ENCODE results near the gene ZNF688.
"Not testable (repeated sequence)": the region's sequence is repeated elsewhere in the genome, so short reads cannot be mapped to it uniquely, and the experiment has no call there.

The ZNF688 gene

DNA sequence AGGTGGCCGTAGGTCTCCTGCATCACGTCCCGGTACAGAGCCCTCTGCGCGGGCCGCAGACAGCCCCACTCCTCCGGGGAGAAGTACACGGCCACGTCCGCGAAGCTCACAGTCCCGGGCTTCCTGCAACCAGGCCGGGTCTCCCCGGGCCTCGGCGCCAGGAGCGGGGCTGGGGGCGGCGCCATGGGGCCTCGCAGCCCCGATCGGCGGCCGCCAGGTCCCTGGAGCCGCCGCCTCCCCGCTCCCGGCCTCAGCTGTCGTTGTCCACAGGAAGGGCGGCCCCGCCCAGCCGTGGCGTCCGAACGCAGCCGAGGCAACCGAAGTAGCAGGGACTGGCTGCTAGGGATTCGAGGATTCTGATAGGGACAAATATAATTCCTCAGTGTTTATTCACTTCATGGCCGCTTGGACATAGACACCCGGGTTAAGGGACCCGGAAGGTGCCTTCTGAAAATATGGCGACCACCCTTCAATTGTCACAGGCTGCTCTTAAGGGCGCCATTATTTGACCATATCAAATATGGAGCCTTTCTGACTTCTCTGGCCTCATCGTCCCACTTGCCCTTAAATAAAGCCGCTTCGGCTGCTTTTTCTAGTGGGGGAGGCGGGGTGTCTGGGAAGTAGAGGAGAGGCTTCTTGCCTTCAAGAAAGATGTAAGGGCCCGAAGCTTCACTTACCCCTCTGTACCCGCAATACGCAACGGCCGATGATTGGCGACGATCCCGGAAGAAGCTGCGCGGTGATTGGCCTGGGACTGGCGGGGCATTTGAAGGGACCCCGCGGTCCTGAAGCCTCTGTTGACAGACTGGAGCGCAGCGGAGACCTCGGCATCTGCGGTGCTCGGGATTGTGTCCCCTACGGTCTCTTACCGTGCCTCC, at the start of gene ZNF688:
Gene ZNF688, minus strand, starts transcription at position 270 of the 878 bp plus-strand sequence. Its CDS starts 85 bp downstream, at position 185.
- DNase-seq: peak; percentile 98

DNA sequence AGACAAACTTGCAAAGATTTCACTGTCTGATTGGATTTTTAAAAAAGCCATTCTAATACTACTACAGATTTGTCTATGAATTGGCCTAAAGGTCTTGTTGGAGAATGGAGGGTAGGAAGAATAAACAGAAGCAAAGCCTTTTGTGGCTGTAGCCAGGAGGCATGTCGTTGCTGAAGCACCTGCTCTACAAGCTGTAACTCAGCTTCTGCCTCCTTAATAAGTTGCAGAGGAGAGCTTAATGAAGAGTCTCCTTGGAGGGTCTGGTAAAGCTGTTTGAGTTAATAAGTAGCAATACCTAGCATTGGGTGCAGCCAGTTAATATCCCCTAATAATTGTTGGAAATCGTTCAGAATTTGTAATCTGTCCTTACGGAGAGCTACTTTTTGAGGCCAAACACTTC, 48.7 kb upstream of the ZNF688 start:
- DNase-seq: no peak

DNA sequence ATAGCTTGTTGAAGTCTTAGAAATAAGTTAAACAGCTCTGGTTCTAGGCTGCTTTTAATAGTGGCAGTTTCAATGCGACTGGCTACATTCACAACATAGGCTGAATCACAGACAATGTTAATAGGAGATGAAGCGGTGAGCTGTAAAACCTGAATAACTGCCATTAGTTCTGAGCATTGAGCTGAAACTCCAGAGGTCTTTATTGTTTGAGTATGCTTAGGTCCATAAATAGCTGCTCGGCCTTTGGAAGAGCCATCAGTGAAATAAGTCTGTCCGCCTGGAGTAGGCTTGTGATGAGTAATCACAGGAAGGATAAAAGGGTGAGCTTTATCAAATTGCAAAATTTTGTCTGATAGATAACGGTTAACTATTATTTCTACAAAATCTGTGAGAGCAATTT, 48.1 kb upstream of the ZNF688 start:
- no peak for DNase-seq

DNA sequence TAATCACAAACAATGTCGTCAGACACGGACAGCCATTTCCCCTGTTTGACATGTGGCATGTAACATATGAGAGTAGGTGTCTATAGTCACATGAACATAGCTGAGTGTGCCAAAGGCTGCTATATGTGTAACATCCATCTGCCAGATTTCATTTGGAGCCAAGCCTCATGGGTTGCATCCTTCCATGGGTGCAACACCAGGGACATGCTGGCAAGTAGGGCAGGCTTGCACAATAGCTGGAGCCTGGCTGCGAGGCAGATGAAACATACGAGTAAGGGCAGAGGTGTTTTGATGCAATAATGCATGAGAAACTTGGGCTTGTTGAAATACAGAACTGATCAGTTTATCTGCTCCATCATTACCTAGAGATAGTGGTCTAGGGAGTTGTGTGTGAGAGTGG, 47.7 kb upstream of the ZNF688 start:
- no peak for DNase-seq

GRCh38 chr16:30615358-30616091, 44.0 kb upstream of the ZNF688 start:
- DNase-seq: no peak

DNA sequence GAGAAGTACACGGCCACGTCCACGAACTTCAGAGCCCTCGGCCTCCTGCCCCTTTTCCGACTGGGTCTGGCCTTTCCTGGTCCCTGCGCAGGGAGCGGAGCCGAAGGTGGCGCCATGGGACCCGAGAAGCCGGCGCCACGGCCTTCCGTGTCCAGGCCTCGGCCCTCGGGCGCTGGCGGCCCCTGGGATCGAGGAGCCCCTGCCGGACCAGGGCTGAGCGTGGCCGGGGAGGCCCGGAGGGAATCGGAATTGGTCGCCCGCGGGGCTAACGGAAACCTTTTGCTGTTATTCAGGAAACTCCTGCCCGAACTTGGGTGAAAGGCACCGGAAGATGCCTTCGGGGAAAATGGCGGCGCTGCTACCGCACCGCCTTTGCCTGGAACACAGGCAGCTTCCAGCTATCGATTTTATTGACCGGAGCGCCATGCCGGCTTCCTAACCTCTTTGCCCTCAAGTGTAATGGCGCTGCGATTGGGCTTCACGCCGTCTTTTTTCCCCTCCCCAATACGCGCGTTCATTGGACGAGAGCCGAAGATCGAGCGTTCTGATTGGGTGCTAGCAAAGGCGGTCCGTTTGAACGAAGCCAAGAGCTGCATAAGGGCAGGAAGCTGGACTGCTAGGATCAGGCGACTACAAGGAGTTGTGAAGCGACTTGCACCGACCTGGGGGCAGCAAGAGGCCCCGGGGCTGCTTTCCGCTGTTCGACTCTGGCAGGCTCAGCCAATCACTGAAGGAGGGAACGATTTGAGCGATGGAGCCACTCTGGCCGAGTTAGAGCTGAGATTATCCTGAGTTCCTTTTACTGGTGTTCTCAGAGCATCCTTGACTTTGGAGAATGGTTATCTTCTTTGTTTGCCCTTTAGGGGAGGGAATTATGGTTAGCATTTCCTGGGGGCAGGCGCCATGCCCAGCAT, 38.7 kb upstream of the ZNF688 start, which contains the start of gene ZNF689:
Gene ZNF689, minus strand, starts transcription at position 464 of the 914 bp plus-strand sequence. Its CDS starts 348 bp downstream, at position 116.
- peak; percentile 97 for DNase-seq

DNA sequence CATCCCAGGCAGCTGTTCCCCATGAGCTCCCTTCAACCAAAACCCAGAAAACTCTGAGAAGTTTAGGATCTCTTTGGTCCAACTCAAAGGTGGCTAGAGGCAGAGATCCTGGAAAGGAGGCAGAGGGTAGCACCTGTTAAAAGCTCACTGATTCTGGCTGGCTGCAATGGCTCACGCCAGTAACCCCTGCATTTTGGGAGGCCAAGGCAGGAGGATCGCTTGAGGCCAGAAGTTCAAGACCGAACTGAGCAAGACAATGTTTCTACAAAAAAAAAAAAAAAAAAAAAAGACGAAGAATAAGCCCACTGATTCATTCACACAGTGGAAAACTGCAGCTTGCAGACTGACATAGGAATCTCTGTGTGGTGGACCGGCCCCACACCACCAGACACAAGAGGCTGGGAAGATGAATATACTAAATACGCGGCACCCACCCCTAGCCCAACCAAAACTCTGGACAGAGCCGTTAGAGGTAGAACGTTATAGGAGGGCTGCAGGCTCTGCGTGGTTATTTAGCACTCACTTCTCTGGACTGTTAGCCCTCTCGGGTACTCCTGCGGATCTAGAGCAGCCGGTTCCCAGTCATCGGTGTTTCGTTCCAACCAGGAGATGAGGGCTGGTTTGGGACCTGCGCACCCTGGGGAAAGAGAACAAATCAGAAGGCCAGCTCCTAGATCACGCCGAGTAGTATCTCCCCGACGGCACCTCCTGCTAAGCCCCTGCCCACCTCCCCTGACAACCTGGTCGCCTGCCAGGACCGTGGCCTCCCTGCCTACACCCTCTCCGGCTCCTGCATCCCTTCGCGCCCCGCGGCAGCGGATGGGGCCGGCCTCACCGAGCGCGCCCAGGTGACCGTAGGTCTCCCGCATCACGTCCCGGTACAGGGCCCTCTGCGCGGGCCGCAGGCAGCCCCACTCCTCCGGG, 37.8 kb upstream of the ZNF688 start:
- peak; percentile 34 for DNase-seq

DNA sequence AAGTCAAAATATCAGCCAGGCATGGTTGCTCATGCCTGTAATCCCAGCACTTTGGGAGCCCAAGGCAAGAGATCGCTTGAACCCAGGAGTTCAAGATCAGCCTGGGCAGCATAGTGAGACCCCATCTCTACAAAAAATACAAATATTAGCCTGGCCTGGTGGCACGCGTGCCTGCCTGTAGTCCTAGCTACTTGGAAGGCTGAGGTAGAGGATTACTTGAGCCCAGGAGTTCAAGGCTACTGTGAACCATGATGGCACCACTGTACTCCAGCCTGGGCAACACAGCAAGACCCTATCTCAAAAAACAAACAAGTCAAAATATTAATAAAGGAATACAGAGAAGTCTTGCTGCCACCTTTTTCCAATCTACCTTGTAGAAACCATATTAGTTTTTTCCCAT, 34.5 kb upstream of the ZNF688 start:
- DNase-seq: no peak

GRCh38 chr16:30605158-30605557, 33.6 kb upstream of the ZNF688 start:
- DNase-seq: no peak

DNA sequence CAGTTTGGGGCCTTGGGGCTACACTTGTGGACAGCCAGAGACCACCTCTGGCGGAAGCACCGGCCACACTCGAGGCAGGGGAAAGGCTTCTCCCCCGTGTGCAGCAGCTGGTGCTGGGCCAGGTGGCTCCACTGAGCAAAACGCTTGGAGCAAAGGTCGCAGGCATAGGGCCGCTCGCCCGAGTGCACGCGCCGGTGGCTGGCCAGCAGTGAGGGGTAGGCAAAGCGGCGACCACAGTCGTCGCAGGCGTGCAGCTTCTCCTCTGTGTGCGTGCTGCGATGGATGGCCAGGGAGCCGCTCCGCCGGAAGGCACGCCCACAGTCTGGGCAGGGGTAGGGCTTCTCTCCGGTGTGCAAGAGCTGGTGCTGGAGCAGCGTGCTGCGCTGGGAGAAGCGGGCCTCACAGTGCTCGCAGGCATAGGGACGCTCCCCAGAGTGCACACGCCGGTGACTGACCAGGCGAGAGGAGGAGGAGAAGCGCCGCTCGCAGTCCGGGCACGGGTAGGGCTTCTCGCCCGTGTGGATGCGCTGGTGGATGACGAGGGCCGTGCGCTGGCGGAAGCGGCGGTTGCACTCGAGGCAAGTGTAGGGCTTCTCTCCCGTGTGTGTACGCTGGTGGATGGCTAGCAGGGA, 32.9 kb upstream of the ZNF688 start:
- no peak for DNase-seq

DNA sequence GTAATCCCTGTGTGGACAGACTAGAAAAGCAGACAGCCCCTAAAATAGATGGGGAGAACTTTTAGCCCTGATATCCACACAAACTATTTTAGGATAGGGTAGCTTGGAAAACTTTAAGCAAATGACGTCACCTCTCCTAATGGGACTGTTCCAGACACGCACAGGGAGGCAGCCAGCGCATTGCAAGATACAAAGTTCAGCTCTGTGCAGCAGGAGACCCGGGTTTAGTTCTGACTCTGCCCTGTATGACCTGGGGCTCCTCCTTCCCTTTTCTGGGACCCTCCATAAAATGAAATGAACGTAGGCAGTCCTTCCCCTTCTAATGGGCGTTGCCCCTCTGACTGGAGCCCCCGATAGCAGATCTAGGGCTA, 32.4 kb upstream of the ZNF688 start:
- DNase-seq: no peak

DNA sequence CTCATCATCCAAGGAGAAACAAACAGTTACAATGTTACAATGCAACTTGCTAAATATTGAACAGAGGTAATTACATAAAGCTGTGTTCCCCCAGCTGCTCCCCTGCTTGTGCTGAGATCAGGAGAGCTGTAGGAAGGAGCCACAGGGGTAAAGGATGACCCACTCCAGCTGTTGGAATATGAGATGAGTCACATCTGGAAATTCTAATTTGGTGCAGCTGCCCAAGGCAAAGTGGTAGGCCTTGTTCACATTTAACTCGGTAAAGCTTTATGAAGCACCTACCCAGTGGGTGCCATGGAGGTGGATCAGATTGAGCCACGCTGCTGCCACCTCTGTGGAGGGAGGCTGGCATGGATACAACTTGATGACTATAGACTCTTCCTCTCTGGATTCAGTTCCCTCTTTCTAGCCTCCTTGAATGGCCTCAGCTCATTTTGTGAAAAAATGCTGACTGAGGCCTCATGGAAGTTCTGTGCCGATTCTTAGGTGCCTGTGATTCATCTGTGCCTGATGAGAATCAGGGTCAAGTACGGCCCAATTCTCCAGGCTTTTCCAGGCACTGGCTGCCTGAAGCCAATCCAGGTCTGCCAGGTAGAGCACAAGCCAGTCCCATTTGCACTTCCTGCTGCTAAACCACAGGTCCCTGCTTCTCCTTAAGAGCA, 31.2 kb upstream of the ZNF688 start:
- DNase-seq: peak; percentile 29

GRCh38 chr16:30601966-30602365, 30.5 kb upstream of the ZNF688 start:
- DNase-seq: no peak

- DNase-seq: no peak
Observed at GRCh38 chr16:30600929-30601328, 29.4 kb upstream of the ZNF688 start.

DNA sequence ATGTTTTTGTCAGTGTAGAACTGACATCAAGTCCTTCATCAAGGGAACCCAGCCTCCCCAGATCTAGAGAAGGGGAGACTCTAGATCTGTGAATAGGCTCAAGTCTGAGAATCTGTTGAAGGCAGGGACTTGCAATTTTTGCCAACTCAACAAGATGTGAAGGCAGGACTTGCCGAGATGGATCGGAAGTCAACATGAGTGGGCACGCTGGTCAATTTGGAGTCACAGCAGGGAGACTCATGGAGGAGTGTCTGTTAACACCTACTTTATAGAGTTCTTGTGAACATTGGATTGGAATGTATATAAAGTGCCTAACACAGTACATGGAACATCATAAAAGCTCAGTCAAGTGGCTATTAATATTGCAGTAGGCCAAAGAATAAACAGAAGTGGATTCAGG, 28.7 kb upstream of the ZNF688 start:
- no peak for DNase-seq

DNA sequence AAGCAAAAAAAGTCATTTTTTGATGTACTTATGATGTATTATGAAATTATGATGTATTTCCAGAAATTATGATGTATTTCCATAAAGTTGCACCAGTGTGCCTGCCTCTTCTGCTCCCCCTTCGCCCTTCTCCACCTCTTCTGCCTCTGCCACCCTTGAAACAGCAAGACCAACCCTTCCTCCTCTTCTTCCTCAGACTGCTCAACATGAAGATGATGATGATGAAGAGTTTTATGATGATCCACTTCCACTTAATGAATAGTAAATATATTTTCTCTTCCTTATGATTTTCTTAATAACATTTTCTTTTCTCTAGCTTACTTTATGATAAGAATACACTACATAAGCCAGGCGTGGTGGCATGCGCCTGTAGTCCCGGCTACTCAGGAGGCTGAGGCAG, 21.4 kb upstream of the ZNF688 start:
- no peak for DNase-seq

GRCh38 chr16:30590869-30591268, 19.4 kb upstream of the ZNF688 start:
- not testable (repeated sequence) for DNase-seq

DNA sequence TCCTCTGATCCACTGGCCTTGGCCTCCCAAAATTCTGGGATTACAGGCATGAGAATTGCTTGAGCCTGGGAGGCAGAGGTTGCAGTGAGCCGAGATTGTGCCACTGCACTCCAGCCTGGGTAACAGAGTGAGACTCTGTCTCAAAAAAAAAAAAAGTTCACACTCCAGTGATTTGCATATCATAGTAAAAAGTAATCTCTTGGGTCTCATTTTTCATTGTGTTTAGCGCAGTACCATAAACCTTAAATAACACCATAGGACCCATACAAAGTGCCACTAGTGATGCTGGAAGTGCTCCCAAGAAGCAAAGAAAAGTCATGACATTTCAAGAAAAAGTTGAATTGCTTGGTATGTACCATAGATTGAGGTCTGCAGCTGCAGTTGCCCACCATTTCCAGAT, 18.1 kb upstream of the ZNF688 start:
- DNase-seq: not testable (repeated sequence)

DNA sequence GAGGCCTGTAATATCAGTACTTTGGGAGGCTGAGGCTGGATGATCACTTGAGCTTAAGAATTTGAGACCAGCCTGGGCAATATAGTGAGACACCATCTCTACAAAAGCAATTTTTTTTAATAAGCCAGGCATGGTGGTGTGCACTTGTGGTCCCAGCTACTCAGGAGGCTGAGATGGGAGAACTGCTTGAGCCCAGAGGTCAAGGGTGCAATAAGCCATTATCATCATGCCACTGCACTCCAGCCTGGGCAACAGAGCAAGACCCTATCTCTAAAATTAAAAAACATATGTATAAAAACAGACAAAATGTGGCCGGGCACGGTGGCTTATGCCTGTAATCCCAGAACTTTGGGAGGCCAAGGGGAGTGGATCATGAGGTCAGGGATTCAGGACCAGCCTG, 17.1 kb upstream of the ZNF688 start:
- DNase-seq: no peak

- DNase-seq: peak; percentile 99
Observed at GRCh38 chr16:30585400-30586191, 14.1 kb upstream of the ZNF688 start, which contains the start of gene ZNF785. Gene ZNF785, minus strand, starts transcription at chr16:30585697. Its CDS starts 86 bp downstream, at chr16:30585611.

Measured in fibroblast of upper back skin (primary cell).